Stomach (tissue), 4 donors: Measurements from ENCODE around the gene CORO2B.

Source experiments
- EP300 ChIP-seq: sonication (generic); formaldehyde crosslinking; IDR thresholded peaks from one replicate; pipeline ENCODE4 v1.6.1; 2017; ENCODE audit warnings: antibody characterized with exemption
- POLR2A ChIP-seq, 4 donors: fragments of 450-650 bp; IDR thresholded peaks; one replicate each; pipeline ENCODE4 v1.6.1; 2016; ENCODE audit warnings: antibody characterized with exemption in 4 of 4, control low read depth in 2 of 4, mild to moderate bottlenecking in 1 of 4, moderate library complexity in 1 of 4
- POLR2AphosphoS5 ChIP-seq, 3 donors: sonication (generic); formaldehyde crosslinking; IDR thresholded peaks; one replicate each; pipeline ENCODE4 v1.6.1; 2016; ENCODE audit warnings: antibody characterized with exemption in 3 of 3
- TF ChIP-seq, protein P1 (sequence below), 7 experiments: fragments of 450-650 bp in 4 of 7; fragments of 200-600 bp in 3 of 7; sonication (generic) in 3 of 7; IDR thresholded peaks; one replicate each; pipeline ENCODE4 v1.5.1; 2016 to 2019; ENCODE audit warnings: antibody characterized with exemption in 7 of 7, control low read depth in 2 of 7, mild to moderate bottlenecking in 1 of 7

DNA sequence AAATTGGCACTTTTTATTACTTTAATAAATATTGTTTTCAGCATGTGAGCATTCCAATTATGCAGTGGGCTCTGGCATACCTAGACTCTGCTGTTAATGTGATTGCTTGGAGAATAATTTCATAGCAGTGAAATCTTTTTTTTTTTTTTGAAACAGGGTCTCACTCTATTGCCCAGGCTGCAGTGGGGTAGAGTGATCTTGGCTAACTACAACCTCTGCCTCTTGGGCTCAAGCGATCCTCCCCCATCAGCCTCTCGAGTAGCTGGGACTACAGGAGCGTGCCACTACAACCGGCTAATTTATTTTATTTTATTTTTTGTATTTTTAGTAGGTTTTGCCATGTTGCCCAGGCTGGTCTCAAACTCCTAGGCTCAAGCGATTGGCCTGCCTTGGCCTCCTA lies 14.6 kb upstream of the CORO2B start:
- TF ChIP-seq POLR2A (IDR thresholded peaks at IDR 0.05): no peak
- TF ChIP-seq, protein P1, sequence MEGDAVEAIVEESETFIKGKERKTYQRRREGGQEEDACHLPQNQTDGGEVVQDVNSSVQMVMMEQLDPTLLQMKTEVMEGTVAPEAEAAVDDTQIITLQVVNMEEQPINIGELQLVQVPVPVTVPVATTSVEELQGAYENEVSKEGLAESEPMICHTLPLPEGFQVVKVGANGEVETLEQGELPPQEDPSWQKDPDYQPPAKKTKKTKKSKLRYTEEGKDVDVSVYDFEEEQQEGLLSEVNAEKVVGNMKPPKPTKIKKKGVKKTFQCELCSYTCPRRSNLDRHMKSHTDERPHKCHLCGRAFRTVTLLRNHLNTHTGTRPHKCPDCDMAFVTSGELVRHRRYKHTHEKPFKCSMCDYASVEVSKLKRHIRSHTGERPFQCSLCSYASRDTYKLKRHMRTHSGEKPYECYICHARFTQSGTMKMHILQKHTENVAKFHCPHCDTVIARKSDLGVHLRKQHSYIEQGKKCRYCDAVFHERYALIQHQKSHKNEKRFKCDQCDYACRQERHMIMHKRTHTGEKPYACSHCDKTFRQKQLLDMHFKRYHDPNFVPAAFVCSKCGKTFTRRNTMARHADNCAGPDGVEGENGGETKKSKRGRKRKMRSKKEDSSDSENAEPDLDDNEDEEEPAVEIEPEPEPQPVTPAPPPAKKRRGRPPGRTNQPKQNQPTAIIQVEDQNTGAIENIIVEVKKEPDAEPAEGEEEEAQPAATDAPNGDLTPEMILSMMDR (IDR thresholded peaks at IDR 0.05): no peak
- TF ChIP-seq POLR2AphosphoS5 (IDR thresholded peaks at IDR 0.05): no peak
- TF ChIP-seq EP300: no peak
